Hepatocyte (in vitro differentiated cells): ENCODE results near the gene GLS2. TPM values are rescaled to one million over a fixed set of nuclear protein-coding genes. Genes with fewer than 3 reads are reported as not detected.

Source experiments
- DNase-seq: peaks from one replicate; pipeline ENCODE4 v3.0.0-alpha.2; 2016; ENCODE audit warnings: low spot score
- H2AFZ ChIP-seq: fragments of 200-600 bp; sonication (generic); 2 replicates; pipeline ENCODE4 v1.6.0; 2016; ENCODE audit warnings: antibody characterized with exemption, mild to moderate bottlenecking
- H3K27ac ChIP-seq: fragments of 200-600 bp; sonication (generic); 2 replicates; pipeline ENCODE4 v1.5.1; 2016; ENCODE audit warnings: mild to moderate bottlenecking
- H3K27me3 ChIP-seq: fragments of 200-600 bp; sonication (generic); 2 replicates; pipeline ENCODE4 v1.6.1; 2016
- H3K36me3 ChIP-seq: fragments of 200-600 bp; sonication (generic); replicated peaks from 2 replicates; pipeline ENCODE4 v1.5.1; 2016; ENCODE audit warnings: low read depth; ENCODE audit not compliant: insufficient read depth
- H3K4me1 ChIP-seq: fragments of 200-600 bp; sonication (generic); 2 replicates; pipeline ENCODE4 v1.5.1; 2016; ENCODE audit warnings: mild to moderate bottlenecking, moderate library complexity; ENCODE audit not compliant: insufficient read depth
- H3K4me2 ChIP-seq: fragments of 200-600 bp; sonication (generic); 2 replicates; pipeline ENCODE4 v1.6.0; 2016
- H3K4me3 ChIP-seq: fragments of 200-600 bp; sonication (generic); 2 replicates; pipeline ENCODE4 v1.5.1; 2016; ENCODE audit warnings: mild to moderate bottlenecking
- H3K79me2 ChIP-seq: fragments of 200-600 bp; sonication (generic); 2 replicates; pipeline ENCODE4 v1.6.0; 2017; ENCODE audit warnings: mild to moderate bottlenecking
- H3K9me2 ChIP-seq: fragments of 200-600 bp; sonication (generic); replicated peaks from 2 replicates; pipeline ENCODE4 v1.6.0; 2017; ENCODE audit warnings: mild to moderate bottlenecking; ENCODE audit not compliant: insufficient read depth
- H3K9me3 ChIP-seq: fragments of 200-600 bp; sonication (generic); 2 replicates; pipeline ENCODE4 v1.5.1; 2016; ENCODE audit warnings: low read depth, mild to moderate bottlenecking
- H4K20me1 ChIP-seq: fragments of 200-600 bp; sonication (generic); 2 replicates; pipeline ENCODE4 v1.6.0; 2016; ENCODE audit warnings: mild to moderate bottlenecking; ENCODE audit not compliant: insufficient read depth, poor library complexity, severe bottlenecking
- EZH2 ChIP-seq: fragments of 200-600 bp; sonication (generic); IDR thresholded peaks from 2 replicates; pipeline ENCODE4 v1.6.1; 2016; ENCODE audit warnings: antibody characterized with exemption, mild to moderate bottlenecking, borderline replicate concordance
- EZH2phosphoT487 ChIP-seq: fragments of 200-600 bp; sonication (generic); IDR thresholded peaks from one replicate; pipeline ENCODE4 v1.6.1; 2018; ENCODE audit warnings: antibody characterized with exemption, mild to moderate bottlenecking, low read depth, moderate library complexity; ENCODE audit not compliant: unreplicated experiment, severe bottlenecking
- WGBS: methylation state at CpG from one replicate; pipeline ENCODE4 v1.1.6; 2016; ENCODE audit warnings: low lambda C conversion rate; ENCODE audit errors: missing lambda C conversion rate; 5-methylcytosine and 5-hydroxymethylcytosine counted together
- polyA plus RNA-seq: library from polyadenylated mRNA; unstranded; fragments of >200 nt; fragmentation: Nextera tagmentation; extraction: Ambion mirVana; gene quantifications from 2 replicates; pipeline ENCODE4 v1.2.1, GENCODE V29; 2016
- total RNA-seq: library from RNA; depleted of rRNA; stranded (reverse); fragments of >200 nt; gene quantifications from 2 replicates; pipeline ENCODE4 v1.2.3, GENCODE V29; 2014
- TF ChIP-seq, protein P1 (sequence below): fragments of 200-600 bp; sonication (generic); IDR thresholded peaks from 2 replicates; pipeline ENCODE4 v1.5.1; 2016; ENCODE audit warnings: antibody characterized with exemption, mild to moderate bottlenecking; ENCODE audit not compliant: poor library complexity

Gene GLS2
- total and polyA plus RNA-seq, 2 experiments from 2014 or later, result 3.5 to 6.4 TPM

DNA sequence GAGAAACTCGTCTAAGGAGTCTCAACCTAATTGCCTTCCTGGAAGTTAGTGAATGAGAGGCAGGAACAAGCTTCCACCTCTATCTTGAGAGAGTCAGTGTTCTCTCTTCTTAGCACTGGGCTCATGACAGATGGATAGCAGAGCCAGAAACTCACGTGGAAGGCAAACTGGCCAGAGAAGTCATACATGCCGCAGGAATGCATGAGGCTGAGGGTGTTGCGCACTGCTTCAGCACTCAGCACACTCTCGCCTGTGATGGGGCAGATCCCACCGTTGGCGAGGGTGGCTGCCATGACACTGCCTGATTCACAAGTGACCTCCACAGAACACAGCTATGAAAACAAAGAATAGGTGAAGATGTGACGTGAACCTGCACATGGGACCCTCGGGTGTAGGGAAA lies 13.6 kb downstream of the GLS2 start:
- Histone ChIP-seq H3K9me2 (no peaks in the 10 kb centered on the region), H3K4me3 (no peak overlapping the region), H3K27me3 (no peaks in the 10 kb centered on the region), H3K9me3 (no peaks in the 10 kb centered on the region), H3K4me1 (no peaks in the 10 kb centered on the region), H3K27ac (no peak overlapping the region), H4K20me1 (no peaks in the 10 kb centered on the region), H3K36me3 (no peaks in the 10 kb centered on the region), H3K4me2 (no peak overlapping the region), H3K79me2 (peaks cover 15% of the 10 kb centered on the region), H2AFZ (no peak overlapping the region)
- 93% methylated on average over 9 of the region's 9 CpGs for WGBS
- DNase-seq, result no peak
- no peak for TF ChIP-seq EZH2
- TF ChIP-seq, protein P1, sequence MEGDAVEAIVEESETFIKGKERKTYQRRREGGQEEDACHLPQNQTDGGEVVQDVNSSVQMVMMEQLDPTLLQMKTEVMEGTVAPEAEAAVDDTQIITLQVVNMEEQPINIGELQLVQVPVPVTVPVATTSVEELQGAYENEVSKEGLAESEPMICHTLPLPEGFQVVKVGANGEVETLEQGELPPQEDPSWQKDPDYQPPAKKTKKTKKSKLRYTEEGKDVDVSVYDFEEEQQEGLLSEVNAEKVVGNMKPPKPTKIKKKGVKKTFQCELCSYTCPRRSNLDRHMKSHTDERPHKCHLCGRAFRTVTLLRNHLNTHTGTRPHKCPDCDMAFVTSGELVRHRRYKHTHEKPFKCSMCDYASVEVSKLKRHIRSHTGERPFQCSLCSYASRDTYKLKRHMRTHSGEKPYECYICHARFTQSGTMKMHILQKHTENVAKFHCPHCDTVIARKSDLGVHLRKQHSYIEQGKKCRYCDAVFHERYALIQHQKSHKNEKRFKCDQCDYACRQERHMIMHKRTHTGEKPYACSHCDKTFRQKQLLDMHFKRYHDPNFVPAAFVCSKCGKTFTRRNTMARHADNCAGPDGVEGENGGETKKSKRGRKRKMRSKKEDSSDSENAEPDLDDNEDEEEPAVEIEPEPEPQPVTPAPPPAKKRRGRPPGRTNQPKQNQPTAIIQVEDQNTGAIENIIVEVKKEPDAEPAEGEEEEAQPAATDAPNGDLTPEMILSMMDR, result no peak
- no peak for TF ChIP-seq EZH2phosphoT487

DNA sequence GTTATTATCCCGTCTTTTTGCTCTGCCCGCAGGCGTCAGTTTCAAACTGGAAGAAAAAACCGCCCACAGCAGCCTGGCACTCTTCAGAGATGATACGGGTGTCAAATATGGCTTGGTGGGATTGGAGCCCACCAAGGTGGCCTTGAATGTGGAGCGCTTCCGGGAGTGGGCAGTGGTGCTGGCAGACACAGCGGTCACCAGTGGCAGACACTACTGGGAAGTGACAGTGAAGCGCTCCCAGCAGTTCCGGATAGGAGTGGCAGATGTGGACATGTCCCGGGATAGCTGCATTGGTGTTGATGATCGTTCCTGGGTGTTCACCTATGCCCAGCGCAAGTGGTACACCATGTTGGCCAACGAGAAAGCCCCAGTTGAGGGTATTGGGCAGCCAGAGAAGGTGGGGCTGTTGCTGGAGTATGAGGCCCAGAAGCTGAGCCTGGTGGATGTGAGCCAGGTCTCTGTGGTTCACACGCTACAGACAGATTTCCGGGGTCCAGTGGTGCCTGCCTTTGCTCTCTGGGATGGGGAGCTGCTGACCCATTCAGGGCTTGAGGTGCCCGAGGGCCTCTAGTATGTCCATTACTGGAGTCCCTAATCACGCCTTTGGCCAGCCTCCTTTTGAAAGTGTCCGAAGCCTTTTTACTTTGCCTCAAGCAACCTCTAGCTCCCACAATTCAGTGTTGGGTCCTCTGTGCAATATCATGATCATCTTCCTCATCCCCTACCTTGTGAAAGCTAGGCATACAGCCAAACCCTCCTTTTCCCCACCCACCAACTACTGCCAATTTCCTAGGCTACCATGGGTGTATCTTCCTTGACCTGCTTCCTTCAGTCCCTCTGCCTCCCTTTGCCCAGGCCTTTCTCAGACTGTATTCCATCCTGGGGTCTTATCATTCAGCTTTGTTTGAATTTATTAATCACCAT lies 18.7 kb downstream of the GLS2 start:
- Histone ChIP-seq H3K4me2 (peak overlapping the region; percentile 80), H2AFZ (peak overlapping the region; percentile 92), H3K79me2 (peaks cover 24% of the 10 kb centered on the region), H3K27ac (peak overlapping the region; percentile 88), H3K36me3 (no peaks in the 10 kb centered on the region), H3K9me2 (no peaks in the 10 kb centered on the region), H3K27me3 (no peaks in the 10 kb centered on the region), H3K9me3 (no peaks in the 10 kb centered on the region), H3K4me1 (peaks cover 4% of the 10 kb centered on the region), H4K20me1 (no peaks in the 10 kb centered on the region), H3K4me3 (peak overlapping the region; percentile 80)
- TF ChIP-seq EZH2 (no peak), EZH2phosphoT487 (no peak)
- TF ChIP-seq, protein P1, result no peak
- 60% methylated on average over 19 of the region's 19 CpGs for WGBS
- no peak for DNase-seq

DNA sequence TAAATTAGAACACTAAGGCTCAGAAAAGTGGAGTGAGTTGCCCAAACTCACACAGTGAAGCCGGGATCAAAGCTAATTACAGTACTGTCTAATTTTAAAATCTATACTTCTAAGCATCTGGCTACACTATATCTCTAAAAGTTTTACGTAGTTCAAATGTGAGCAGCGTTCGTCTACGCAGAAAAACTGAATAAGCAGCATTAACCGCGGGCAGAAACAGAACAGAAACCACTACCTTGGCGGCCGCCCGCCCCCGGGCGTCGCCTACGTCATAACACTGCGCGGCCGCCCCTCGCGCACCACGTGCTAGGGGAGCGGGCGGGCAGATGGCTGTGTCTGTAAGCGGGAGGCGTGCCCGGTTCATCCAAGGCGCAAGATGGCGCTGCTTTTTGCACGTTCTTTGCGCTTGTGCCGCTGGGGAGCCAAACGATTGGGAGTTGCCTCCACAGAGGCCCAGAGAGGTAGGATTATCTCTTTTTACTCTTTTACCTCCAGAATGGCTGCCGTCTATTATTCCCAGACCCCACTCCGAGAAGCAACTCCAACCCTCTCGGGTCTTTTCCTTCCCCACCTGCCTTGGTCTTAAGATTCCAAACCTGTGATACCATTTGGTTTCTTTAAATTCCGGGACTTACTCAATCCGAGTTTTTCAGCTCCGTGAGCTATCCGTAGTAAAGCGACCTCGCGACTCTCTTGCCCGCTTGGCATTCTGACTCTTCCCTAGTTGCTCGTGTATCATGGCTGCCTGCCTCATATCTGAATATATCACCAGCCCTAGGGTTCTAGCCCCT lies 19.6 kb downstream of the GLS2 start, which contains the start of gene SPRYD4:
SPRYD4 (plus strand) TSS at position 363 of the 791 bp plus-strand sequence; CDS start at position 377, 14 bp downstream.
- Histone ChIP-seq H3K79me2 (peaks cover 24% of the 10 kb centered on the region), H3K36me3 (no peaks in the 10 kb centered on the region), H2AFZ (peak within 1 kb of the TSS; percentile 92), H3K9me3 (no peaks in the 10 kb centered on the region), H4K20me1 (no peaks in the 10 kb centered on the region), H3K9me2 (no peaks in the 10 kb centered on the region), H3K27me3 (no peaks in the 10 kb centered on the region), H3K4me1 (peaks cover 7% of the 10 kb centered on the region), H3K4me2 (peak within 1 kb of the TSS; percentile 80), H3K27ac (peak within 1 kb of the TSS; percentile 88), H3K4me3 (peak within 1 kb of the TSS; percentile 80)
- TF ChIP-seq EZH2phosphoT487 (no peak), EZH2 (no peak)
- TF ChIP-seq, protein P1, result peak; percentile 39
- WGBS, result 2% methylated on average over 43 of the region's 43 CpGs
- peak; percentile 97 for DNase-seq
